ENCODE measurements around the gene GRK3. TPM values are rescaled to one million over a fixed set of nuclear protein-coding genes. Genes with fewer than 3 reads are reported as not detected.

GRK3 gene
- polyA plus RNA-seq, 2 donors = 0.41 to 0.51 TPM

GRCh38 chr22:25777411-25777810 is 212.9 kb downstream of the GRK3 start:
- no peak overlapping the region for H3K27ac ChIP-seq (ENCODE audit: low read depth in 2 of 2, low read length in 1 of 2)
- H3K9me3 ChIP-seq (ENCODE audit: control insufficient read depth in 2 of 2, insufficient read depth in 1 of 2, low read depth in 1 of 2, low read length in 1 of 2) = no peaks in the 10 kb centered on the region
- 81% methylated on average over 9 of the region's 9 CpGs for WGBS, 2 donors
- no peaks in the 10 kb centered on the region for H3K27me3 ChIP-seq (ENCODE audit: control insufficient read depth in 1 of 2, insufficient read depth in 2 of 2, low read length in 2 of 2)
- no peaks in the 10 kb centered on the region for H3K36me3 ChIP-seq (ENCODE audit: control insufficient read depth in 2 of 2, insufficient read depth in 2 of 2, low read length in 1 of 2)
- H3K4me3 ChIP-seq (ENCODE audit: low read depth in 1 of 2, low read length in 2 of 2) = no peak overlapping the region
- no peaks in the 10 kb centered on the region for H3K4me1 ChIP-seq (ENCODE audit: control insufficient read depth in 2 of 2, insufficient read depth in 2 of 2, low read length in 1 of 2)

GRCh38 chr22:25777870-25778269 is 213.4 kb downstream of the GRK3 start:
- 37 to 40% methylated on average over 8 of the region's 8 CpGs for WGBS, 2 donors
- Histone ChIP-seq H3K4me1 (ENCODE audit: control insufficient read depth in 2 of 2, insufficient read depth in 2 of 2, low read length in 1 of 2) (no peaks in the 10 kb centered on the region), H3K36me3 (ENCODE audit: control insufficient read depth in 2 of 2, insufficient read depth in 2 of 2, low read length in 1 of 2) (no peaks in the 10 kb centered on the region), H3K27me3 (ENCODE audit: control insufficient read depth in 1 of 2, insufficient read depth in 2 of 2, low read length in 2 of 2) (no peaks in the 10 kb centered on the region), H3K9me3 (ENCODE audit: control insufficient read depth in 2 of 2, insufficient read depth in 1 of 2, low read depth in 1 of 2, low read length in 1 of 2) (no peaks in the 10 kb centered on the region), H3K27ac (ENCODE audit: low read depth in 2 of 2, low read length in 1 of 2) (no peak overlapping the region), H3K4me3 (ENCODE audit: low read depth in 1 of 2, low read length in 2 of 2) (no peak overlapping the region)

Other genes with a start within 250 kb of the GRK3 start
- under 1 TPM; 0.29 to 0.31 TPM for gene MYO18B, start 177.5 kb downstream of the GRK3 start, polyA plus RNA-seq

All from esophagus (tissue), 2 donors.